Measurements from ENCODE around the gene GAL. TPM values are rescaled to one million over a fixed set of nuclear protein-coding genes. Genes with fewer than 3 reads are reported as not detected.

Gene GAL
- total RNA-seq, 1 donor from 2014 or later, result 0.38 TPM

- H3K36me3 Mint-ChIP-seq, result no peaks in the 10 kb centered on the region
- DNase-seq (ENCODE audit: low spot score in 2 of 2, unreplicated experiment in 2 of 2), result no peak
- TF ChIP-seq, protein P1, sequence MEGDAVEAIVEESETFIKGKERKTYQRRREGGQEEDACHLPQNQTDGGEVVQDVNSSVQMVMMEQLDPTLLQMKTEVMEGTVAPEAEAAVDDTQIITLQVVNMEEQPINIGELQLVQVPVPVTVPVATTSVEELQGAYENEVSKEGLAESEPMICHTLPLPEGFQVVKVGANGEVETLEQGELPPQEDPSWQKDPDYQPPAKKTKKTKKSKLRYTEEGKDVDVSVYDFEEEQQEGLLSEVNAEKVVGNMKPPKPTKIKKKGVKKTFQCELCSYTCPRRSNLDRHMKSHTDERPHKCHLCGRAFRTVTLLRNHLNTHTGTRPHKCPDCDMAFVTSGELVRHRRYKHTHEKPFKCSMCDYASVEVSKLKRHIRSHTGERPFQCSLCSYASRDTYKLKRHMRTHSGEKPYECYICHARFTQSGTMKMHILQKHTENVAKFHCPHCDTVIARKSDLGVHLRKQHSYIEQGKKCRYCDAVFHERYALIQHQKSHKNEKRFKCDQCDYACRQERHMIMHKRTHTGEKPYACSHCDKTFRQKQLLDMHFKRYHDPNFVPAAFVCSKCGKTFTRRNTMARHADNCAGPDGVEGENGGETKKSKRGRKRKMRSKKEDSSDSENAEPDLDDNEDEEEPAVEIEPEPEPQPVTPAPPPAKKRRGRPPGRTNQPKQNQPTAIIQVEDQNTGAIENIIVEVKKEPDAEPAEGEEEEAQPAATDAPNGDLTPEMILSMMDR (IDR thresholded peaks at IDR 0.05; ENCODE audit: unreplicated experiment), result no peak
- H3K4me3 Mint-ChIP-seq, result no peak overlapping the region
- H3K9me3 Mint-ChIP-seq, result peaks cover 6% of the 10 kb centered on the region
- H3K4me1 Mint-ChIP-seq, result no peaks in the 10 kb centered on the region
- H3K27ac Mint-ChIP-seq, result no peak overlapping the region
- H3K27me3 Mint-ChIP-seq (ENCODE audit: low read depth), result peaks cover 23% of the 10 kb centered on the region
Measured at GRCh38 chr11:68665436-68665835, 18.9 kb upstream of the GAL start.

DNA sequence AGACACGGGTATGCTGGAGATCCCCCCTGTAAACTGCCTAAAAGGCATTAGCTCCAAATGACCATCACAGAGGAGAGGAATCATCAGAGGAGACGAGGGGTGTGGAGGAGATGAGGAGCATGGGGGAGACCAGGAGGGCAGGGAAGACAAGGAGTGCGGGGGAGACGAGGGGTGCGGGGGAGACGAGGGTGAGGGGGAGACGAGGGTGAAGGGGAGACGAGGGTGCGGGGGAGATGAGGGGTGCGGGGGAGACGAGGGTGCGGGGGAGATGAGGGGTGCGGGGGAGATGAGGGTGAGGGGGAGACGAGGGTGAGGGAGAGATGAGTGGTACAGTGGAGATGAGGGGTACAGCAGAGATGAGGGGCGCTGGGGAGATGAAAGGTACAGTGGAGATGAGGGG lies 17.5 kb upstream of the GAL start:
- H3K27me3 Mint-ChIP-seq (ENCODE audit: low read depth), result peaks cover 27% of the 10 kb centered on the region

GRCh38 chr11:68667511-68668500 lies 16.5 kb upstream of the GAL start:
- Mint-ChIP-seq H3K27ac (peak overlapping the region; percentile 21), H3K36me3 (no peaks in the 10 kb centered on the region), H3K27me3 (ENCODE audit: low read depth) (peaks cover 23% of the 10 kb centered on the region), H3K4me1 (no peaks in the 10 kb centered on the region), H3K9me3 (no peaks in the 10 kb centered on the region), H3K4me3 (no peak overlapping the region)
- TF ChIP-seq, protein P1 (IDR thresholded peaks at IDR 0.05; ENCODE audit: unreplicated experiment), result no peak
- DNase-seq (ENCODE audit: low spot score in 2 of 2, unreplicated experiment in 2 of 2), result no peak

More for the DNA sequence above, 17.5 kb upstream of the GAL start:
- TF ChIP-seq, protein P1 (IDR thresholded peaks at IDR 0.05; ENCODE audit: unreplicated experiment), result no peak
- peaks cover 6% of the 10 kb centered on the region for H3K9me3 Mint-ChIP-seq
- no peak overlapping the region for H3K4me3 Mint-ChIP-seq
- no peak overlapping the region for H3K27ac Mint-ChIP-seq
- no peak for DNase-seq (ENCODE audit: low spot score in 2 of 2, unreplicated experiment in 2 of 2)
- H3K36me3 Mint-ChIP-seq, result no peaks in the 10 kb centered on the region
- no peaks in the 10 kb centered on the region for H3K4me1 Mint-ChIP-seq

DNA sequence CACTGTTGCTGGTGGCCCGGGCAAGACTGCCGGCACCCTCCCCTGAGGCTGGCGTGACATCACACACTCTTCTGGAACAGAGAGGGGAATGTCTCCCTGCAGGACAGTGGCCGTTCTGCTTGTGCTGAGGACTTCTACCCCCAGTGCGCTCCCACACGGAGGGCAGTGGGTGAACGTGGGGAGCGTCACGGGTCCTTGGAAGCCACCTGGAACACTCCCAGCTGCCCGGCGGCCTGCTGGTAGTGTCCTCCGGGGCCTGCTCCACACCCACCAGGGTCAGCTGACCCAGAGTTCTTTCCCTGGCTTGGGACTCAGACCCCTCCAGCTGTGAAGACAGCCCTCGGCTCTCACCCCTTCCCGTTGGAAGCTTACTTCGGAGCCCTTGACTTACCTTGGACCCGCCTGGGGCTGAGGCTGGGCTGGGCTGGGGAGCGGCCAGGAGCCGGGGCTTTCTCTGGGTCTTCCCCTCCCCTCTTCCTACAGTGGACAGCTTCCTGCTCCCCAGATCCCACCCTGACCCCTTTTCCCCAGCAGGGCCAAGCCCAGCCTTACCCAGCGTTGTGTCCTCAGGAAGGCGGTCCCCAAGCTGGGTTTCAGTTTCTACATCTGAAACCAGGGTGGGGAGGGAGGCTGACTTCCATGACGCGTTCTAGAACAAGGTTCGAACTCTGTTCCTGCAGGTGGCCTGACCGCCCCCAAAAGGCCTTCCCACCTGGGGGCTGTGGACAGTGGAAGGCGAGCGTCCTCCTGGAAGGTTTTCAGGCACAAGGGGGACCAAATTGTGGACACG lies 14.8 kb upstream of the GAL start:
- H3K9me3 Mint-ChIP-seq, result no peaks in the 10 kb centered on the region
- H3K27me3 Mint-ChIP-seq (ENCODE audit: low read depth), result peaks cover 26% of the 10 kb centered on the region
- no peak for DNase-seq (ENCODE audit: low spot score in 2 of 2, unreplicated experiment in 2 of 2)
- H3K27ac Mint-ChIP-seq, result no peak overlapping the region
- no peaks in the 10 kb centered on the region for H3K4me1 Mint-ChIP-seq
- TF ChIP-seq, protein P1 (IDR thresholded peaks at IDR 0.05; ENCODE audit: unreplicated experiment), result no peak
- H3K4me3 Mint-ChIP-seq, result no peak overlapping the region
- no peaks in the 10 kb centered on the region for H3K36me3 Mint-ChIP-seq

DNA sequence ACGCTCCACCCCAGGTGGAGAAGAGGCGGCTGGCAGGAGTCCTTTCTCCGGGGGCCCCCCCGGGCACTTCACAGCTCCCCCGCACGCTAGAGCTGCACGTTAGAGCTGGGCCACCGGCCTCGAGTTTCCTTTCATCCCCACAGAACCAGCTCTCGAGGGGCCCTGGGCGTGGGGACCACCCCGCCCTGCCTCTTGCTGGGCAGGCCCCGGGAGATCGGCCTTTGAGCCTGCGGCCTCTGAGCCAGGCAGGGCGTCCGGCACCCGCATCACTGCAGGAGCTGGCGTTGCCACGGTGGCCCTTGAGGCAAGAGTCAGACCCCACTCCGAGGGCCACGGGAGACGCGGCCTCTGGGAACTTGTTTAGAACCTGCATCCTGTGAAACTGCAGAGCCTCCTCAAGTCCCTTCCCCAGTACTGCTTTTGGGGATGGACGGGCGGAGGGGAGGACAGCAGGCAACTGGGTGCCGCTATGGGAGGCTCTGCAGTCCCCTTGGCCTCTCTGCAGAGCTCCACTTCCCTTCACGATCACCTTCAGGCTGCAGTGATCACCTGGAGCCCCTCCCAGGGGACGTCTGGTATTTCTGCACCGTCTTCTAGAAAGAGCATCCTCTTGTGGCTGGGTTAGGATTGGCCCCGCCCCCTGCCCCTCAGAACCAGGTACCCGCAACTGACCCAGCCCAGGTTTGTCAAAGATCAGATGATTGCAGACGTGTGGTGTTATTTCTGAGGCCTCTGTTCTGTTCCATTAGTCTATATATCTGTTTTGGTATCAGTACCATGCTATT lies 13.9 kb upstream of the GAL start:
- H3K9me3 Mint-ChIP-seq, result no peaks in the 10 kb centered on the region
- peaks cover 19% of the 10 kb centered on the region for H3K27me3 Mint-ChIP-seq (ENCODE audit: low read depth)
- DNase-seq (ENCODE audit: low spot score in 2 of 2, unreplicated experiment in 2 of 2), result no peak
- no peak overlapping the region for H3K27ac Mint-ChIP-seq
- TF ChIP-seq, protein P1 (IDR thresholded peaks at IDR 0.05; ENCODE audit: unreplicated experiment), result no peak
- H3K4me1 Mint-ChIP-seq, result no peaks in the 10 kb centered on the region
- no peaks in the 10 kb centered on the region for H3K36me3 Mint-ChIP-seq
- no peak overlapping the region for H3K4me3 Mint-ChIP-seq

Measured in mesothelial cell of epicardium (in vitro differentiated cells).